Mesangial cell (primary cell): Measurements from ENCODE around the gene PTGS2. TPM values are rescaled to one million over a fixed set of nuclear protein-coding genes. Genes with fewer than 3 reads are reported as not detected.

Source experiments
- total RNA-seq: library from RNA; depleted of rRNA; stranded (reverse); fragments of >200 nt; gene quantifications from 2 replicates; pipeline ENCODE4 v1.2.3, GENCODE V29; 2015

PTGS2 gene
- 0.16 and 0.38 TPM in 2 replicates for total RNA-seq

DNA sequence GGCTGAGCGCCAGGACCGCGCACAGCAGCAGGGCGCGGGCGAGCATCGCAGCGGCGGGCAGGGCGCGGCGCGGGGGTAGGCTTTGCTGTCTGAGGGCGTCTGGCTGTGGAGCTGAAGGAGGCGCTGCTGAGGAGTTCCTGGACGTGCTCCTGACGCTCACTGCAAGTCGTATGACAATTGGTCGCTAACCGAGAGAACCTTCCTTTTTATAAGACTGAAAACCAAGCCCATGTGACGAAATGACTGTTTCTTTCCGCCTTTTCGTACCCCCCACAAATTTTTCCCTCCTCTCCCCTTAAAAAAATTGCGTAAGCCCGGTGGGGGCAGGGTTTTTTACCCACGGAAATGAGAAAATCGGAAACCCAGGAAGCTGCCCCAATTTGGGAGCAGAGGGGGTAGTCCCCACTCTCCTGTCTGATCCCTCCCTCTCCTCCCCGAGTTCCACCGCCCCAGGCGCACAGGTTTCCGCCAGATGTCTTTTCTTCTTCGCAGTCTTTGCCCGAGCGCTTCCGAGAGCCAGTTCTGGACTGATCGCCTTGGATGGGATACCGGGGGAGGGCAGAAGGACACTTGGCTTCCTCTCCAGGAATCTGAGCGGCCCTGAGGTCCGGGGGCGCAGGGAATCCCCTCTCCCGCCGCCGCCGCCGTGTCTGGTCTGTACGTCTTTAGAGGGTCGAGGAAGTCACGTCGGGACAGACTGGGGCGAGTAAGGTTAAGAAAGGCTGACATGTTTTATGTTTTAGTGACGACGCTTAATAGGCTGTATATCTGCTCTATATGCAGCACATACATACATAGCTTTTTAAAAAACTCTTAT is at the start of gene PTGS2:
TSS of gene PTGS2 (minus strand) at position 179 of the 817 bp plus-strand sequence. CDS start at position 46, 133 bp downstream.

Other genes starting within 250 kb of the PTGS2 start
- gene PDC, start 219.3 kb downstream of the PTGS2 start, total RNA-seq: not detected in 2 replicates
- gene PLA2G4A, start 148.5 kb upstream of the PTGS2 start, total RNA-seq: 0.89 and 4.2 TPM in 2 replicates